Endometrial microvascular endothelial cells (primary cell): ENCODE data around the gene CTNS. TPM values are rescaled to one million over a fixed set of nuclear protein-coding genes. Genes with fewer than 3 reads are reported as not detected.

Experiments
- in situ Hi-C: cut with HindIII; loops from 2 replicates; pipeline ENCODE4 v1.10.0; 2017; ENCODE audit warnings: low sequenced_read_pairs, low pct_unique_long_range_greater_than_20kb; ENCODE audit errors: inconsistent ontology term
- total RNA-seq: library from RNA; depleted of rRNA; stranded (reverse); fragments of >200 nt; gene quantifications from one replicate; pipeline ENCODE4 v1.2.3, GENCODE V29; 2015; ENCODE audit errors: inconsistent ontology term

Gene CTNS
- total RNA-seq = 43.9 TPM

- in situ Hi-C loops = no loop called here
These were observed at the start of gene CTNS, which contains the start of gene SHPK for GRCh38 chr17:3636154-3636907. CTNS (plus strand) TSS chr17:3636760; CDS start chr17:3640207, 3,447 bp downstream. SHPK (minus strand) TSS chr17:3636250; CDS start chr17:3636219, 31 bp downstream.

GRCh38 chr17:3589784-3590183, 46.8 kb upstream of the CTNS start:
- in situ Hi-C loops = no loop called here

GRCh38 chr17:3590231-3590630, 46.3 kb upstream of the CTNS start:
- in situ Hi-C loops = no loop called here

GRCh38 chr17:3590768-3591167, 45.8 kb upstream of the CTNS start:
- in situ Hi-C loops = no loop called here

GRCh38 chr17:3592216-3592860, 44.2 kb upstream of the CTNS start:
- in situ Hi-C loops = no loop called here

GRCh38 chr17:3593384-3593783, 43.2 kb upstream of the CTNS start:
- in situ Hi-C loops = no loop called here

- in situ Hi-C loops = no loop called here
These were observed 42.3 kb upstream of the CTNS start for GRCh38 chr17:3594051-3594800.

GRCh38 chr17:3594976-3595375, 41.6 kb upstream of the CTNS start:
- in situ Hi-C loops = no loop called here

GRCh38 chr17:3596804-3597464, 39.6 kb upstream of the CTNS start:
- in situ Hi-C loops = no loop called here

- in situ Hi-C loops = no loop called here
These were observed 38.5 kb upstream of the CTNS start for GRCh38 chr17:3598078-3598477.

- in situ Hi-C loops = no loop called here
These were observed 35.9 kb upstream of the CTNS start for GRCh38 chr17:3600529-3601205.

- in situ Hi-C loops = no loop called here
These were observed 34.1 kb upstream of the CTNS start for GRCh38 chr17:3602499-3602898.

GRCh38 chr17:3603119-3603869, 33.3 kb upstream of the CTNS start:
- in situ Hi-C loops = no loop called here

GRCh38 chr17:3603870-3604259, 32.7 kb upstream of the CTNS start:
- in situ Hi-C loops = no loop called here

GRCh38 chr17:3609689-3610088, 26.9 kb upstream of the CTNS start:
- in situ Hi-C loops = no loop called here

GRCh38 chr17:3610523-3610922, 26.0 kb upstream of the CTNS start:
- in situ Hi-C loops = no loop called here

GRCh38 chr17:3613124-3613523, 23.4 kb upstream of the CTNS start:
- in situ Hi-C loops = no loop called here
